Measurements from ENCODE around the gene RHD.
A peak's percentile ranks its signal among the peaks of the same experiment; 100 is the strongest.
"Not testable (repeated sequence)": the region's sequence is repeated elsewhere in the genome, so short reads cannot be mapped to it uniquely, and the experiment has no call there.

RHD gene

GRCh38 chr1:25259813-25260212 is 12.5 kb upstream of the RHD start:
- DNase-seq = peak; percentile 58

DNA sequence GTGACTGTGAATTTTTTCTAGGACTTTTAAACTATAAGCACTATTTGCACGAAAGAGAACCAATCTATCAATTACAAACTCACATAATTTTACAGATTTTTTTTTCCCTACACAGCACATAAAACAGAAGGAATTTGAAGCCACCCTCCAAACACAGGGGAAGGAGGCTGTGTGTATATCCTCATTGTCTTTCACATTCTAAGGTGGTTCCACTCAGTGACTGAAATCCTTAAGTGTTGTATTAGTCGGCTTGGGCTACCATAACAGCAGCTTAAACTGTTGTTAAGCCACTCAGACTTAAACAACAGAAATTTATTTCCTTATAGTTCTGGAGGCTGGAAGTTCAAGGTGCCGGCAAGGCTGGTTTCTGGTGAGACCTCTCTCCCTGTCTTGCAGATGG is 12.0 kb upstream of the RHD start:
- DNase-seq = not testable (repeated sequence)

DNA sequence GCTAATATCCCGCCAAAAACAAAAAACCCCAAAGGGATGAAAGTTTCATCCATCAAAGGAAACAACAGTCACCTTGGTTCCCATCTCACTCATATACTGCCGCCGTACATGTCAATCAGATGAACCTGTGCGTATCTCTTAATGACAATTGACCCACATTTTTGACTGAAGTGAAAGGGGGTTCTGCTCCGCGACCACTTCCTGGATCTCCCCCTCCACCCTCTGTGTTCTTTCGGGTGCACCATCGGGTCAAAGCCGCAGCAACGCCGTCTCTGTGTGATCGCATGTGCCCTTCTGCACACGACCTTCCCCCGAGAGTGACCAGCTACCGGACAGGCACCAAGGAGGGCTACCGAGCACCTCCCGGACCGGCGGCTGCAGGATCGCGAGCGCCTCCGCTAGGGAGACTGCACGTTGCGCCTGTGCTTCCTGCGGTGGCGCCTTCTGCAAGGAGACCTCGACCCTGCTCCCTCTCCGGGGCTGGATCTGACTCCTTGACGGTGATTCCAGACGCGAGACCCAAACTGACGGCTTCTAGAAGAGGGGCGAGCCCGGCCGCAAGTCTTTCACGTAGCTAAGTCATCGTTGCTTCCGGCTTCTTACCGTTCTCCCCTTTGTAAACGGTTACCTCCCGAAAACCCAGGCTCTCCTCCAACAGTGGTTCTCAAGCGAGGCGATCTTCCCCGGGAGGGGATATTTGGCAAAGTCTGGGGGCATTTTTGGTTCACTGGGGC is 5.6 kb upstream of the RHD start:
- DNase-seq = not testable (repeated sequence)

GRCh38 chr1:25267288-25268142 is 4.8 kb upstream of the RHD start:
- DNase-seq = peak; percentile 85

DNA sequence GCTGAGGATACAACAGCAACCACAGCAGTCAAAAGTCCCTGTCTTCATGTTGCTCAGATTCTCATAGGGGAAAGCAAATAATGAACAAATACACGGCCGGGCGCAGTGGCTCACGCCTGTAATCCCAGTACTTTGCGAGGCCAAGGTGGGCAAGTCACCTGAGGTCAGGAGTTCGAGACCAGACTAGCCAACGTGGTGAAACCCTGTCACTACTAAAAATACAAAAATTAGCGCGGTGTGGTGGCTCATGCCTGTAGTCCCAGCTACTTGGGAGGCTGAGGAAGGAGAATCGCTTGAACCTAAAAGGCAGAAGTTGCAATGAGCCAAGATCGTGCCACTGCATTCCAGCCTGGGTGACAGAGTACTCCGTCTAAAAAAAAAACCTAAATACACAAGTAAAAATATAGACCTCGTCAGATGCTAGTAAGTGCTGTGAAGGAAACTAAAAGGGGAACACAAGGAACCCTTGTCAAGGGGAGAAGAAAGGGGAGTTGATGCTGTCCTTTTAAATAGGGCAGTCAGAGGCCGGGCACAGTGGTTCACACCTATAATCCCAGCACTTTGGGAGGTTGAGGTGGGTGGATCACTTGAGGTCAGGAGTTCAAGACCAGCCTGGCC is 4.1 kb upstream of the RHD start:
- not testable (repeated sequence) for DNase-seq

GRCh38 chr1:25275648-25276047 is 3.3 kb downstream of the RHD start:
- DNase-seq = not testable (repeated sequence)

DNA sequence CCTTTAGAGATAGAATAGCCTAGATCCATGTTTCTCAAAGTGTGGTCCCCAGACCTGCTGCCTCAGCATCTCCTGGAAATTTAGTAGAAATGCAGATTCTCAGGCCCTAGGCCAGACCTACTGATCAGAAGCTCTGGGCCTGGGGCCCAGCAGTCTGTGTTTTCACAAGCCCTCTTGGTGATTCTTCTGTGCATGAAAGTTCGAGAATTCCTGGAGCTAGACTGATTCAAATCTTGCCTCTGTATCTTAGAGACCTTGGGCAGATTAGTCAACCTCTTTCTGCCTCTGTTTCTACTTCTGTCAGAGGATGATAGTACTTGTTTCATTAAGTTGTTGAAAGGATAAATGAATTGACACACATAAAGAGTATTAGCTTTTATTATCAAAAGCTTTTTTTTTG is 5.0 kb downstream of the RHD start:
- not testable (repeated sequence) for DNase-seq

GRCh38 chr1:25278358-25278757 is 6.0 kb downstream of the RHD start:
- peak; percentile 33 for DNase-seq

DNA sequence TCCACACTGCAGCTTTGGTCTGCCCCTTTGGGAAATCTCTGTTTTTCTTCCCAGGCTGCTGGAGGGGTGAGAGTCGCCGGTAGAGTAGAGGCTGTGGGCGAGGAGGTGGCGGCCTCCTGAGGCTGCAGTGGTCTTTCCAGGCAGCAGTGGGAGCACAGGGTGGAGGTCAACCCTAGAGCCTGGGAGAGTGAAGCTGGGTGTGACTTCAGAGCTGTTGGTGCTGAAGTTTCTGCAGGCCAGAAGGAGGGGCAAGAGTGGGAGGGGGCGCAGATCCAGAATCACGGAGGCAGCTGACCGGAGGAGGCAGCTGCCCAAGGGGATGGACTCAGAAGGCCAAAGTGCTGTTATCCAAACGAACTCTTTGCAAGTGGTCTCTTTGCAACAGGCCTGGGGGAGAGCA is 6.5 kb downstream of the RHD start:
- not testable (repeated sequence) for DNase-seq

DNA sequence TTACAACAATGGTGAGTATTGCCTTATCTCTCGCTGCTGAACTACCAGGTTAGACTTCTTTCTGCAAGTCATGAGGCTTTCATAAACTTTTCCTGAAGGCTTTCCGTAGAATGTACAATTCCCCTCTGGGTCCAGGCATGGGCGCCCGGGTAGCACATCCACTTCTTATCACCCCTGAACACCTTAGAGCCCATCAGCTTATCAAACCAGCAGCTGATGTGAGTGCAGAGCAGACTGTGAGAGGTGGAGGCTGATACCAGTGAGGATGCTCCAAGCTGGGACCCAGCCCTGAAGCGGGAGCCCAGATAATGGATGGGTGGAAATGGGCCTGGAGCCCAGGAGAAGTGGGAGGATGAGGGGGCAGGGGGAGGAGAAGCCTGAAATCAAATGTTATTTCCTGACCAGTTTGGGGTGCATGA is 7.4 kb downstream of the RHD start:
- not testable (repeated sequence) for DNase-seq

DNA sequence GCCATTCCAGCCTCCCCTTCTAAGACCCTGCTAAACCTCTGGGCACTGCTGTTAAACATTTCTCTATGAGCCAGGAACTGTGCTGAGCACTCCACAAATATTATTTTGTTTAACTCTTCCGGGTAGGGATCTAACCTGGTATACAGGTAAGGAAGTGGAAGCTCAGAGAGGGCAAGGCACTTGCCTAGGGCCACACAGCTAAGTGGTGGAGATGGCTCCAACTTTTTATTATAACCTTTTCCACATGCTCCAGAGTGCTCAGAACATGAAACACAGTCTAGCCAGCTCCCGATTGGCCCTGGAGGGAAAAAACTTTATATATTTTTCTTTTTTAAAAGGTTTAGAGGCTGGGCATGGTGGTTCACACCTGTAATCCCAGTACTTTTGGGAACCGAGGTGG is 13.6 kb downstream of the RHD start:
- DNase-seq = not testable (repeated sequence)

GRCh38 chr1:25287164-25287563 is 14.9 kb downstream of the RHD start:
- DNase-seq = not testable (repeated sequence)

GRCh38 chr1:25288573-25289101 is 16.3 kb downstream of the RHD start:
- DNase-seq = not testable (repeated sequence)

GRCh38 chr1:25290043-25290442 is 17.7 kb downstream of the RHD start:
- DNase-seq = not testable (repeated sequence)

DNA sequence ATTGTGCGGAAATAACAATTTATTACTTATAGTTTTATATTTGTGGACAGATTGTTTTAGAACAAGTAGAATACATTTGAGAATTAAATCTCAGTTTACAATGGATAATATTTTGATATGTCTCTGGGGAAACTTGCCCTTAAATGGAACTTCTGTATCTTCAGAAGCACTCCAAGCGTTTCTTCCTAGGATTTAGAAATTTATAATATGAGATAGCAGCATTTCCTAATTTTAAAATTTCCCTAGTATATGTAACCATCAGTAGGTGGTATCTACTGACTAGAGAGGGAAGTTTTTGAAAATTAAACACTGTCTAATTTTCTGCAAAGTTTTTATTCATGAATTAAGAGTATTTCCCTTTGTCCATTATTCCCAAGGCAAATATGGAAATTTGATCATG is 21.1 kb downstream of the RHD start:
- not testable (repeated sequence) for DNase-seq

GRCh38 chr1:25294889-25295826 is 22.8 kb downstream of the RHD start:
- not testable (repeated sequence) for DNase-seq

DNA sequence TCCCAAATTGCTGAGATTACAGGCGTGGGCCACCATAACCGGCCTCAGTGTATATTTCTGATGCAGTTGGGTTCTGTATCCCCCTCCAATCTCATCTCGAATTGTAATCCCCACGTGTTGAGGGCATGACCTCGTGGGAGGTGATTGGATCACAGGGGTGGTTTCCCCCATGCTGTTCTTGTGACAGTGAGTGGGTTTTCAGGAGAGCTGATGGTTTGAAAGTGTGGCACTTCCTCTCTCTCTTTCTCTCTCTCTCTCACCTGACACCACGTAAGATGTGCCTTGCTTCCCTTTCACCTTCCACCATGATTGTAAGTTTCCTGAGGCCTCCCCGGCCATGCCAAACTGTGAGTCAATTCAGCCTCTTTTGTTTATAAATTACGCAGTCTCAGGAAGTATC is 24.2 kb downstream of the RHD start:
- not testable (repeated sequence) for DNase-seq

GRCh38 chr1:25300729-25301128 is 28.4 kb downstream of the RHD start:
- not testable (repeated sequence) for DNase-seq

GRCh38 chr1:25302330-25302729 is 30.0 kb downstream of the RHD start:
- DNase-seq = not testable (repeated sequence)

- not testable (repeated sequence) for DNase-seq
These were observed 32.6 kb downstream of the RHD start for GRCh38 chr1:25304936-25305335.

DNA sequence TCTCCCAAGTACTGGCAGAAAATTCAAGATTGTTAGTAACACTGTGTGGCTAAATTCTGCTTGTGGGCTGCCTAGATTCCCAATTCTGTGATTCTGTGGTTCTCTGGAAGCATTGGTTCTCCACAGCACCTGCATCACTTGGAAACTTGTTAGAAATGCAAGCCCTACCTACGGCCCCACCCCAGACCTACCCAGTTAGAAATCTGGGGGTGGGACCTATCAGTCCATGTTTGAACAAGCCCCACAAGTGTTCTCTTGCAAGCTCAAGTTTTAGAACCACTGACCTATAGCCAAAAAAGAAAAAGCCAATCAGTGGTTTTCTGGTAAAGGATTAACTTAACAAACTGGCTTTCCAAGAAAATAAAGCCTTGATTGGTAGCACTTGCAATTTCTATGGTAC is 35.9 kb downstream of the RHD start:
- DNase-seq = not testable (repeated sequence)

- peak; percentile 43 for DNase-seq
These were observed 36.8 kb downstream of the RHD start for GRCh38 chr1:25309085-25309484.
